K562 (cell line): Measurements from ENCODE around the gene RXRA. TPM values are rescaled to one million over a fixed set of nuclear protein-coding genes. Genes with fewer than 3 reads are reported as not detected.

Experiments used
- ATAC-seq: fragments of 200-7000 bp; cut with Tn5 transposase; 3 replicates; pipeline ENCODE4 v1.9.1; 2020; ENCODE audit warnings: moderate library complexity
- BruUV-seq: library from RNA; stranded (reverse); fragments of 400-500 nt; replicated peaks from 2 replicates; lab custom pipeline; 2021; lab: Mats Ljungman, UMichigan
- CTCF ChIA-PET: fragments of 300-600 bp; formaldehyde crosslinking; extraction: SDS; loops from one replicate; lab custom pipeline; 2021; ENCODE audit warnings: low intra/inter-chr PET ratio; lab: Yijun Ruan, JAX
- POLR2A ChIA-PET: fragments of 300-600, 350-650 bp; sonication (Branson Sonifier 250); formaldehyde crosslinking; extraction: SDS; loops from one replicate; lab custom pipeline; 2021; ENCODE audit warnings: antibody characterized with exemption, inconsistent platforms; lab: Yijun Ruan, JAX
- DNase-seq, 4 experiments: peaks; one replicate each; pipeline versions ENCODE4 v3.0.0 to v3.0.0-alpha.2; 2011 to 2018; ENCODE audit warnings: low spot score in 3 of 4, mixed read lengths in 3 of 4; ENCODE audit errors: extremely low read depth in 1 of 4
- FAIRE-seq: peaks from 2 replicates; lab custom pipeline; 2011; peaks lifted over from hg19 to GRCh38; lab: Jason Lieb, UNC
- H2AFZ ChIP-seq: 2 replicates; pipeline ENCODE4 v1.6.0; 2011; ENCODE audit warnings: low read depth, low read length, control low read depth, inconsistent platforms
- H3K27ac ChIP-seq: fragments of 200-600 bp; 3 replicates; pipeline ENCODE4 v1.8.0; 2011; ENCODE audit warnings: low read depth, mild to moderate bottlenecking, control low read depth, inconsistent platforms, low read length, moderate library complexity, mixed read lengths; ENCODE audit errors: extremely low read depth
- H3K27me3 ChIP-seq, 2 experiments: fragments of 300-600 bp in 1 of 2; 2 replicates in 1 of 2; 3 replicates in 1 of 2; pipeline versions ENCODE4 v1.6.0 to v1.8.0; 2011; ENCODE audit warnings: inconsistent platforms in 2 of 2, low read length in 2 of 2, mild to moderate bottlenecking in 1 of 2, mixed read lengths in 1 of 2, moderate library complexity in 1 of 2; ENCODE audit not compliant: control insufficient read depth in 2 of 2, insufficient read depth in 2 of 2
- H3K36me3 ChIP-seq: fragments of 300-600 bp; 3 replicates; pipeline ENCODE4 v1.8.0; 2011; ENCODE audit warnings: mild to moderate bottlenecking, low read length, inconsistent platforms; ENCODE audit not compliant: control insufficient read depth, insufficient read depth
- H3K4me1 ChIP-seq, 2 experiments: fragments of 200-600 bp in 1 of 2; replicated peaks in 1 of 2; 2 replicates in 1 of 2; 3 replicates in 1 of 2; pipeline versions ENCODE4 v1.5.1 to v1.8.0; 2011; ENCODE audit warnings: inconsistent platforms in 2 of 2, low read length in 2 of 2, mild to moderate bottlenecking in 1 of 2, mixed read lengths in 1 of 2, moderate library complexity in 1 of 2; ENCODE audit not compliant: control insufficient read depth in 2 of 2, insufficient read depth in 2 of 2
- H3K4me2 ChIP-seq: 2 replicates; pipeline ENCODE4 v1.6.1; 2011; ENCODE audit warnings: low read length, control low read depth, inconsistent platforms, mixed read lengths; ENCODE audit not compliant: insufficient read depth
- H3K4me3 ChIP-seq: fragments of 200-600 bp; sonication (generic), shearing (Covaris generic); 2 replicates; pipeline ENCODE4 v1.5.1; 2016; ENCODE audit warnings: control low read depth, inconsistent platforms
- H3K79me2 ChIP-seq: fragments of 200-600 bp; 3 replicates; pipeline ENCODE4 v1.8.0; 2011; ENCODE audit warnings: low read length, inconsistent platforms; ENCODE audit not compliant: control insufficient read depth, insufficient read depth
- H3K9ac ChIP-seq, 2 experiments: 2 replicates each; pipeline versions ENCODE4 v1.6.0 to v1.6.1; 2011; ENCODE audit warnings: low read depth in 2 of 2, low read length in 2 of 2, control low read depth in 1 of 2, inconsistent platforms in 1 of 2, mild to moderate bottlenecking in 1 of 2, mixed read lengths in 1 of 2; ENCODE audit not compliant: insufficient read depth in 1 of 2
- H3K9me1 ChIP-seq: one replicate; pipeline ENCODE4 v1.6.0; 2011; ENCODE audit warnings: inconsistent platforms, mild to moderate bottlenecking, low read length, moderate library complexity; ENCODE audit not compliant: control insufficient read depth, insufficient read depth
- H3K9me3 ChIP-seq: replicated peaks from 2 replicates; pipeline ENCODE4 v1.5.1; 2011; ENCODE audit warnings: low read depth, low read length, inconsistent platforms; ENCODE audit not compliant: control insufficient read depth, insufficient read depth
- H4K20me1 ChIP-seq: replicated peaks from 2 replicates; pipeline ENCODE4 v1.6.1; 2011; ENCODE audit warnings: low read length, inconsistent platforms, mixed read lengths; ENCODE audit not compliant: control insufficient read depth, insufficient read depth
- FOXK2 ChIP-seq, 2 experiments: fragments of 450-650 bp; IDR thresholded peaks in 1 of 2; conservative IDR thresholded peaks in 1 of 2; 2 replicates each; pipeline ENCODE4 v1.6.1; 2016; ENCODE audit warnings: low read depth in 2 of 2, mild to moderate bottlenecking in 1 of 2
- SIN3B ChIP-seq: fragments of 450-650 bp; IDR thresholded peaks from 2 replicates; pipeline ENCODE4 v1.6.1; 2017; ENCODE audit warnings: low read depth, mild to moderate bottlenecking, moderate library complexity
- TBP ChIP-seq: optimal IDR thresholded peaks from 2 replicates; pipeline ENCODE3; 2011; ENCODE audit warnings: low read depth, low read length, improper control_type of control experiment
- TCF3 ChIP-seq: sonication (generic); formaldehyde crosslinking; IDR thresholded peaks from 2 replicates; pipeline ENCODE4 v1.4.0; 2020; ENCODE audit warnings: mild to moderate bottlenecking, missing genetic modification reagents
- ZNF395 ChIP-seq: fragments of 200-800 bp; sonication (Bioruptor generic); IDR thresholded peaks from 2 replicates; pipeline ENCODE4 v1.6.1; 2017; ENCODE audit warnings: missing genetic modification characterization, missing compliant biosample characterization
- ZNF740 ChIP-seq, 3 experiments: fragments of 200-800 bp in 1 of 3; sonication (Bioruptor generic) in 1 of 3; sonication (generic) in 1 of 3; formaldehyde crosslinking in 1 of 3; IDR thresholded peaks; 2 replicates each; pipeline versions ENCODE4 v1.6.1 to v1.8.0; 2016 to 2022; ENCODE audit warnings: mild to moderate bottlenecking in 2 of 3, missing compliant biosample characterization in 2 of 3, missing genetic modification characterization in 2 of 3, missing genetic modification reagents in 1 of 3
- WGBS: fragments of 100-300 bp; shearing (Covaris generic); methylation state at CpG from one replicate; pipeline ENCODE4 v1.1.6; 2016; ENCODE audit warnings: low coverage, mixed read lengths; ENCODE audit not compliant: insufficient coverage; ENCODE audit errors: missing lambda C conversion rate; 5-methylcytosine and 5-hydroxymethylcytosine counted together
- in situ Hi-C: fragments of 300-500 bp; cut with MboI; formaldehyde crosslinking; loops from 4 replicates; pipeline ENCODE4 v1.15.0; 2018; ENCODE audit warnings: inconsistent platforms, mixed read lengths
- intact Hi-C: fragments of 100-400 bp; cut with micrococcal nuclease; formaldehyde crosslinking; loops from 2 replicates; pipeline ENCODE4 v1.14.2; 2022
- polyA plus RNA-seq, 8 experiments: library from polyadenylated mRNA; depleted of rRNA in 4 of 8; stranded (reverse) in 5 of 8; unstranded in 3 of 8; fragments of >200 nt; fragmentation: Nextera tagmentation in 2 of 8; fragmentation: Illumina TruSeq in 1 of 8; extraction: Ambion mirVana in 2 of 8; extraction: Trizol in 1 of 8; gene quantifications; 2 replicates each; pipeline versions ENCODE4 v1.2.1 to v1.2.3, GENCODE V29; 2011 to 2014; ENCODE audit warnings: inconsistent platforms in 1 of 8, missing spikeins in 1 of 8
- total RNA-seq, 7 experiments: library from RNA; depleted of rRNA in 6 of 7; stranded (reverse); fragments of >200 nt in 6 of 7; fragmentation: Illumina TruSeq in 2 of 7; extraction: Trizol in 2 of 7; gene quantifications; 2 replicates each; pipeline versions ENCODE4 v1.2.1 to v1.2.3, GENCODE V29; 2011 to 2021; ENCODE audit warnings: low replicate concordance in 1 of 7

Gene RXRA
- total and polyA plus RNA-seq, 9 of the 15 experiments (the other 6 are each of a cell fraction or from before 2014, with no cell fraction given), result 0.35 to 23.6 (median 4.6) TPM

GRCh38 chr9:134472256-134472655 is 146.0 kb downstream of the RXRA start:
- Histone ChIP-seq H3K27ac (no peak overlapping the region), H3K79me2 (no peaks in the 10 kb centered on the region), H3K9ac (0 out of 4 replicates have a peak overlapping the region, but pooled peaks of 1 of the 2 experiments have one; percentile 13), H3K36me3 (no peaks in the 10 kb centered on the region), H3K9me1 (no peaks in the 10 kb centered on the region), H3K9me3 (no peaks in the 10 kb centered on the region)
- no peak; the same call in 1 of the 3 replicates for ATAC-seq
- POLR2A ChIA-PET, result interaction anchor here (0.6 to 1.1 kb wide), 3 partner anchors 10 to 24 kb away, joined by 3 to 6 read pairs (median 3); no protein-coding TSS in a partner anchor
- no TSS peak for BruUV-seq
- DNase-seq, result no peak
- intact Hi-C loops, result no loop called here
- no peak for TF ChIP-seq ZNF395 (CRISPR knock-in tag)
- no peak for TF ChIP-seq SIN3B
- no peak for TF ChIP-seq ZNF740 (CRISPR knock-in tag; IDR thresholded peaks at IDR 0.05)
- TF ChIP-seq ZNF740 (tag; IDR thresholded peaks at IDR 0.05), result no peak
- no peak for TF ChIP-seq FOXK2 (conservative IDR thresholded peaks at IDR 0.05 in 1 of 2, IDR thresholded peaks at IDR 0.05 in 1 of 2; ENCODE audit: low read depth in 2 of 2)
- no peak for TF ChIP-seq TBP
- TF ChIP-seq TCF3 (CRISPR knock-in tag), result no peak
- TF ChIP-seq, all 486 proteins: peak for 0
- no peak overlapping the region for H3K4me3 ChIP-seq
- H3K27me3 ChIP-seq, result peaks cover 0 to 13% of the 10 kb centered on the region in 2 experiments; a peak in 2 of 5 replicates
- H3K4me2 ChIP-seq, result no peak overlapping the region
- 2% methylated on average over 4 of the region's 6 CpGs for WGBS
- in situ Hi-C loops, result no loop called here
- no peaks in the 10 kb centered on the region for H4K20me1 ChIP-seq
- no peak overlapping the region for H2AFZ ChIP-seq
- FAIRE-seq, result no peak
- peaks cover 0 to 3% of the 10 kb centered on the region in 2 experiments; a peak in 1 of 5 replicates for H3K4me1 ChIP-seq
- CTCF ChIA-PET, result no interaction called here
